Stomach (tissue), 9 donors: ENCODE data around the gene TMEM92. TPM values are rescaled to one million over a fixed set of nuclear protein-coding genes. Genes with fewer than 3 reads are reported as not detected.
A peak's percentile ranks its signal among the peaks of the same experiment; 100 is the strongest.

ENCODE experiments used
- DNase-seq, 2 donors: peaks; one replicate each; pipeline versions ENCODE4 v3.0.0 to v3.0.0-alpha.2; 2013 to 2019
- H3K27ac ChIP-seq, 5 donors: fragments of 200-600 bp in 4 of 5; sonication (generic) in 4 of 5; one replicate each; pipeline ENCODE4 v1.5.1; 2013 to 2019; ENCODE audit warnings: mild to moderate bottlenecking in 1 of 5, moderate library complexity in 1 of 5
- H3K27me3 ChIP-seq, 3 donors: fragments of 200-600 bp; sonication (generic); one replicate each; pipeline ENCODE4 v1.5.1; 2017 to 2019; ENCODE audit warnings: mixed run types in 1 of 3
- H3K36me3 ChIP-seq, 4 donors: fragments of 200-600 bp; sonication (generic); 1 replicate in 3 of 4; 2 replicates in 1 of 4; pipeline ENCODE4 v1.5.1; 2016 to 2019
- H3K4me1 ChIP-seq, 4 donors: fragments of 200-600 bp; sonication (generic); one replicate each; pipeline ENCODE4 v1.5.1; 2016 to 2019
- H3K4me3 ChIP-seq, 4 donors: fragments of 200-600 bp; sonication (generic) in 3 of 4; one replicate each; pipeline ENCODE4 v1.5.1; 2016 to 2019; ENCODE audit warnings: mild to moderate bottlenecking in 1 of 4
- H3K9me3 ChIP-seq, 4 donors: fragments of 200-600 bp; sonication (generic); one replicate each; pipeline ENCODE4 v1.5.1; 2016 to 2019
- CTCF ChIP-seq, 7 experiments: fragments of 450-650 bp in 4 of 7; fragments of 200-600 bp in 3 of 7; sonication (generic) in 3 of 7; IDR thresholded peaks; one replicate each; pipeline ENCODE4 v1.5.1; 2016 to 2019; ENCODE audit warnings: antibody characterized with exemption in 7 of 7, control low read depth in 2 of 7, mild to moderate bottlenecking in 1 of 7
- EP300 ChIP-seq: sonication (generic); formaldehyde crosslinking; IDR thresholded peaks from one replicate; pipeline ENCODE4 v1.6.1; 2017; ENCODE audit warnings: antibody characterized with exemption
- POLR2A ChIP-seq, 4 donors: fragments of 450-650 bp; IDR thresholded peaks; one replicate each; pipeline ENCODE4 v1.6.1; 2016; ENCODE audit warnings: antibody characterized with exemption in 4 of 4, control low read depth in 2 of 4, mild to moderate bottlenecking in 1 of 4, moderate library complexity in 1 of 4
- POLR2AphosphoS5 ChIP-seq, 3 donors: sonication (generic); formaldehyde crosslinking; IDR thresholded peaks; one replicate each; pipeline ENCODE4 v1.6.1; 2016; ENCODE audit warnings: antibody characterized with exemption in 3 of 3
- WGBS, 5 donors: extraction: QIAGEN DNeasy Blood & Tissue Kit in 3 of 5; methylation state at CpG; one replicate each; pipeline versions ENCODE4 v1.1.5 to v1.1.7; 2013 to 2018; 5-methylcytosine and 5-hydroxymethylcytosine counted together
- intact Hi-C: fragments of 100-400 bp; cut with DNase I; formaldehyde crosslinking; loops from one replicate; pipeline ENCODE4 v1.15.1; 2023; ENCODE audit warnings: low total_unique reads
- polyA plus RNA-seq, 3 donors: library from polyadenylated mRNA; stranded (reverse); fragments of 200-250 nt; gene quantifications; one replicate each; pipeline ENCODE4 v1.2.3, GENCODE V29; 2013
- total RNA-seq, 5 donors: library from RNA; depleted of rRNA; stranded (reverse); fragments of >200 nt; gene quantifications; one replicate each; pipeline versions ENCODE4 v1.1.0 to v1.2.3, GENCODE V29; 2014 to 2016
- donor health status: healthy with polysubstance abuse.
- donor health status: Bipolar disorder and iron deficiency.
- donor health status: healthy.

TMEM92 gene
- total and polyA plus RNA-seq, 8 donors = 2.7 to 24.9 (median 10.8) TPM

GRCh38 chr17:50290933-50291332, 16.7 kb downstream of the TMEM92 start:
- H3K36me3 ChIP-seq = no peaks in the 10 kb centered on the region
- no peak overlapping the region for H3K4me3 ChIP-seq
- H3K9me3 ChIP-seq = no peaks in the 10 kb centered on the region
- intact Hi-C loops = no loop called here
- peak overlapping the region in 4 of 5 donors; percentile 86 to 91 (median 86) for H3K27ac ChIP-seq
- no peak for DNase-seq
- TF ChIP-seq EP300 = no peak
- TF ChIP-seq CTCF (IDR thresholded peaks at IDR 0.05) = no peak
- no peak for TF ChIP-seq POLR2A (IDR thresholded peaks at IDR 0.05)
- no peak for TF ChIP-seq POLR2AphosphoS5 (IDR thresholded peaks at IDR 0.05)
- peaks cover 12 to 47% (median 22%) of the 10 kb centered on the region in 4 donors for H3K4me1 ChIP-seq
- no peaks in the 10 kb centered on the region for H3K27me3 ChIP-seq
- 46 to 83% (median 61%) methylated on average over 1 of the region's 1 CpG for WGBS, 5 donors

GRCh38 chr17:50292465-50292864, 18.2 kb downstream of the TMEM92 start:
- H3K27me3 ChIP-seq = no peaks in the 10 kb centered on the region
- intact Hi-C loops = no loop called here
- H3K27ac ChIP-seq = no peak overlapping the region
- H3K9me3 ChIP-seq = no peaks in the 10 kb centered on the region
- H3K4me1 ChIP-seq = peaks cover 12 to 43% (median 24%) of the 10 kb centered on the region in 4 donors
- 84 to 90% (median 86%) methylated on average over 3 of the region's 3 CpGs for WGBS, 5 donors
- TF ChIP-seq CTCF (IDR thresholded peaks at IDR 0.05) (no peak), POLR2AphosphoS5 (IDR thresholded peaks at IDR 0.05) (no peak), POLR2A (IDR thresholded peaks at IDR 0.05) (no peak)
- H3K36me3 ChIP-seq = no peaks in the 10 kb centered on the region
- no peak overlapping the region for H3K4me3 ChIP-seq
- DNase-seq = no peak

GRCh38 chr17:50295021-50295420, 20.8 kb downstream of the TMEM92 start:
- Histone ChIP-seq H3K9me3 (no peaks in the 10 kb centered on the region), H3K36me3 (no peaks in the 10 kb centered on the region), H3K27me3 (no peaks in the 10 kb centered on the region), H3K4me1 (peaks cover 0 to 24% (median 15%) of the 10 kb centered on the region in 4 donors), H3K4me3 (no peak overlapping the region), H3K27ac (peak overlapping the region in 1 of 5 donors; percentile 21)
- TF ChIP-seq POLR2AphosphoS5 (IDR thresholded peaks at IDR 0.05) (no peak), EP300 (no peak), POLR2A (IDR thresholded peaks at IDR 0.05) (no peak), CTCF (IDR thresholded peaks at IDR 0.05) (no peak)
- WGBS, 5 donors = 69 to 83% (median 77%) methylated on average over 4 of the region's 4 CpGs
- intact Hi-C loops = loop anchor here (5.0 kb wide), 1 partner anchor 93 kb away; the partner anchor contains the start of gene COL1A1
- no peak for DNase-seq

GRCh38 chr17:50297407-50297865, 23.2 kb downstream of the TMEM92 start:
- WGBS, 5 donors = 2 to 23% (median 18%) methylated on average over 5 to 7 of the region's 7 CpGs
- TF ChIP-seq EP300 = no peak
- TF ChIP-seq CTCF (IDR thresholded peaks at IDR 0.05) = peak in 5 of 7 experiments; percentile 86 to 98 (median 94)
- TF ChIP-seq POLR2AphosphoS5 (IDR thresholded peaks at IDR 0.05) = peak in 1 of 3 donors; percentile 44
- peaks cover 0 to 32% (median 12%) of the 10 kb centered on the region in 4 donors for H3K4me1 ChIP-seq

More at GRCh38 chr17:50297407-50297865, 23.2 kb downstream of the TMEM92 start:
- DNase-seq = peak; percentile 89
- H3K36me3 ChIP-seq = no peaks in the 10 kb centered on the region
- intact Hi-C loops = loop anchor here (5.0 kb wide), 1 partner anchor 95 kb away; the partner anchor contains the start of gene COL1A1
- H3K9me3 ChIP-seq = no peaks in the 10 kb centered on the region
- no peaks in the 10 kb centered on the region for H3K27me3 ChIP-seq
- no peak overlapping the region for H3K4me3 ChIP-seq
- peak overlapping the region in 3 of 5 donors; percentile 19 to 43 (median 42) for H3K27ac ChIP-seq
